OCI-LY1 (cell line): ENCODE results near the gene TTLL5.
A peak's percentile ranks its signal among the peaks of the same experiment; 100 is the strongest.

ENCODE experiments used
- H2AFZ ChIP-seq: fragments of 200-600 bp; sonication (generic), shearing (Covaris generic); 2 replicates; pipeline ENCODE4 v1.6.0; 2014; ENCODE audit warnings: antibody characterized with exemption, mild to moderate bottlenecking, low read length
- H3F3A ChIP-seq: fragments of 200-600 bp; sonication (generic), shearing (Covaris generic); 2 replicates; pipeline ENCODE4 v1.6.0; 2014; ENCODE audit warnings: mild to moderate bottlenecking, antibody characterized with exemption, low read length, moderate library complexity; ENCODE audit not compliant: insufficient read depth
- H3K27ac ChIP-seq: fragments of 200-600 bp; sonication (generic); 2 replicates; pipeline ENCODE4 v1.5.1; 2014; ENCODE audit warnings: low read length, mixed run types, mild to moderate bottlenecking, low read depth; ENCODE audit not compliant: poor library complexity, severe bottlenecking
- H3K27me3 ChIP-seq: fragments of 200-600 bp; sonication (generic); 2 replicates; pipeline ENCODE4 v1.6.0; 2014; ENCODE audit warnings: antibody characterized with exemption, mild to moderate bottlenecking, low read length, moderate library complexity; ENCODE audit not compliant: insufficient read depth
- H3K36me3 ChIP-seq: fragments of 200-600 bp; sonication (generic); 2 replicates; pipeline ENCODE4 v1.6.1; 2014; ENCODE audit warnings: mild to moderate bottlenecking, antibody characterized with exemption, low read length, moderate library complexity, mixed read lengths; ENCODE audit not compliant: insufficient read depth
- H3K4me1 ChIP-seq: fragments of 200-600 bp; sonication (generic); 2 replicates; pipeline ENCODE4 v1.5.1; 2014; ENCODE audit warnings: mild to moderate bottlenecking, low read length, moderate library complexity; ENCODE audit not compliant: insufficient read depth, severe bottlenecking
- H3K4me2 ChIP-seq: fragments of 200-600 bp; sonication (generic), shearing (Covaris generic); 2 replicates; pipeline ENCODE4 v1.6.1; 2014; ENCODE audit warnings: low read length
- H3K4me3 ChIP-seq: fragments of 200-600 bp; sonication (generic); 2 replicates; pipeline ENCODE4 v1.5.1; 2014; ENCODE audit warnings: low read length, low read depth, mild to moderate bottlenecking, mixed read lengths; ENCODE audit not compliant: poor library complexity, severe bottlenecking
- H3K79me2 ChIP-seq: fragments of 200-600 bp; shearing (Covaris generic); 2 replicates; pipeline ENCODE4 v1.6.1; 2016; ENCODE audit warnings: mixed run types, low read length, mixed read lengths; ENCODE audit not compliant: insufficient read depth
- H3K9ac ChIP-seq: fragments of 200-600 bp; sonication (generic), shearing (Covaris generic); 2 replicates; pipeline ENCODE4 v1.6.1; 2014; ENCODE audit warnings: mild to moderate bottlenecking, low read length, mixed read lengths
- H3K9me2 ChIP-seq: fragments of 200-600 bp; sonication (generic), shearing (Covaris generic); 2 replicates; pipeline ENCODE4 v1.6.1; 2014; ENCODE audit warnings: low read depth, mild to moderate bottlenecking, low read length, mixed read lengths
- H3K9me3 ChIP-seq: fragments of 200-600 bp; shearing (Covaris generic); 2 replicates; pipeline ENCODE4 v1.6.1; 2014; ENCODE audit warnings: low read length, mixed read lengths
- H4K20me1 ChIP-seq: fragments of 200-600 bp; sonication (generic), shearing (Covaris generic); 2 replicates; pipeline ENCODE4 v1.6.0; 2016; ENCODE audit warnings: mild to moderate bottlenecking, low read length; ENCODE audit not compliant: insufficient read depth
- EZH2 ChIP-seq: fragments of 200-600 bp; sonication (generic), shearing (Covaris generic); IDR thresholded peaks from 2 replicates; pipeline ENCODE4 v1.8.0; 2017; ENCODE audit warnings: borderline replicate concordance, mixed run types, mild to moderate bottlenecking, antibody characterized with exemption, low read length, moderate library complexity, mixed read lengths
- TF ChIP-seq, protein P1 (sequence below): fragments of 200-600 bp; sonication (generic), shearing (Covaris generic); IDR thresholded peaks from 2 replicates; pipeline ENCODE4 v1.5.1; 2017; ENCODE audit warnings: mild to moderate bottlenecking, antibody characterized with exemption, low read length, moderate library complexity, mixed read lengths

TTLL5 gene

DNA sequence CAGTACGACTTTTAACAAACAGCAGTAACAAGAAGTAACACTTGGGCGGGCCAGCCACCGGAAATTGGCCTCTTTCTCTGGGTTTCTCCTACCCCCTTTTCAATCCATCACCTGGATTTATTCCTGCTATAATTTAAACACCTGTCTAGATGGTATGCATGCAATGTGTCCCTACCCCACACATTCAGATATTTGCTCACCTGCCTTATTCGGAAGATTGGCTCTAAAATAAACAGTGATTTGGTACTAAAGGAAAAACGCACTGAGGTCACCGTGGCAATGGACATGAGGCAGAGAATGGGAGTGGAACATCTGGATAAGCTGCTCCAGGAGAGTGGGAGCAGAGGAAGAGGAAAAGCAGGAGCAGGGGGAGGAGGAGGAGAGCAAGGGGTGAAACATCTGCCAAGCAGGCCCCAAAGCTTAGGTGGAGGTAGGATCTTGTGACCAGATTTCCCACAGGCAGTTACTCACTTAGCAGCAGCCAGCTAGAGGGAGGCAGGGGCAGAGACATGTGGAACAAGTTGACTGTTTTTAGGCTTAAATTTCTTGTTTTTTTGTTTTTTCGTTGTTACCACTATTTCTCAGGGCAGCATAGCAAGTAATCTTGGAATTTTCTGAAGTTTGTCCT, 150.9 kb downstream of the TTLL5 start:
- no peak overlapping the region for H3K4me2 ChIP-seq
- no peak for TF ChIP-seq EZH2
- TF ChIP-seq, protein P1, sequence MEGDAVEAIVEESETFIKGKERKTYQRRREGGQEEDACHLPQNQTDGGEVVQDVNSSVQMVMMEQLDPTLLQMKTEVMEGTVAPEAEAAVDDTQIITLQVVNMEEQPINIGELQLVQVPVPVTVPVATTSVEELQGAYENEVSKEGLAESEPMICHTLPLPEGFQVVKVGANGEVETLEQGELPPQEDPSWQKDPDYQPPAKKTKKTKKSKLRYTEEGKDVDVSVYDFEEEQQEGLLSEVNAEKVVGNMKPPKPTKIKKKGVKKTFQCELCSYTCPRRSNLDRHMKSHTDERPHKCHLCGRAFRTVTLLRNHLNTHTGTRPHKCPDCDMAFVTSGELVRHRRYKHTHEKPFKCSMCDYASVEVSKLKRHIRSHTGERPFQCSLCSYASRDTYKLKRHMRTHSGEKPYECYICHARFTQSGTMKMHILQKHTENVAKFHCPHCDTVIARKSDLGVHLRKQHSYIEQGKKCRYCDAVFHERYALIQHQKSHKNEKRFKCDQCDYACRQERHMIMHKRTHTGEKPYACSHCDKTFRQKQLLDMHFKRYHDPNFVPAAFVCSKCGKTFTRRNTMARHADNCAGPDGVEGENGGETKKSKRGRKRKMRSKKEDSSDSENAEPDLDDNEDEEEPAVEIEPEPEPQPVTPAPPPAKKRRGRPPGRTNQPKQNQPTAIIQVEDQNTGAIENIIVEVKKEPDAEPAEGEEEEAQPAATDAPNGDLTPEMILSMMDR: no peak
- H3K27ac ChIP-seq: peak overlapping the region; percentile 2

DNA sequence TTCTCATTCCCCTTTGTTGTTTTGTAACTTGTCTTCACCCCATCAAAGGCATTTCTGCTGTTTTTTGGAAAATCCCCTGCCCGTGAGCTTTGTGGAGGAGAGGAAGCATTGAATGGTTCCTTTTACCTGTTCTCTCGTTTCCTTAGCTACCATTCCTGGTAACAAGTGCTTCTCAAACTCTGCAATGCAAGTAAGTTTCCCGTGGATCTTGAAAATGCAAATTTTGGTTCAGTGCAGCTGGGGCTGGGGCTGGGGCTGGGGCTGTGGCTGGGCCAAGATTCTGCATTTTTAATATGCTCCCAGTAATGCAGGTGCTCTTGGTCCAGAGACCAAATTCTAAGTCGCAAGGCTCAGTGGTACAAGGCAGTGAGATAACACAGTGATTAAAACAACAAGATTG, 151.6 kb downstream of the TTLL5 start:
- no peak overlapping the region for H3K4me3 ChIP-seq
- TF ChIP-seq, protein P1: no peak
- no peak for TF ChIP-seq EZH2
- H3K4me1 ChIP-seq: peaks cover 12% of the 10 kb centered on the region
- H3K9me2 ChIP-seq: no peaks in the 10 kb centered on the region
- no peak overlapping the region for H2AFZ ChIP-seq
- no peaks in the 10 kb centered on the region for H3K79me2 ChIP-seq
- peak overlapping the region; percentile 2 for H3K27ac ChIP-seq
- no peaks in the 10 kb centered on the region for H4K20me1 ChIP-seq
- H3K36me3 ChIP-seq: no peaks in the 10 kb centered on the region
- H3K4me2 ChIP-seq: peak overlapping the region; percentile 1; the same call in 1 of the 2 replicates
- no peaks in the 10 kb centered on the region for H3F3A ChIP-seq
- H3K9me3 ChIP-seq: no peaks in the 10 kb centered on the region
- H3K9ac ChIP-seq: no peak overlapping the region
- H3K27me3 ChIP-seq: no peaks in the 10 kb centered on the region

More for the DNA sequence above, 150.9 kb downstream of the TTLL5 start:
- no peaks in the 10 kb centered on the region for H4K20me1 ChIP-seq
- H3K4me3 ChIP-seq: no peak overlapping the region
- no peaks in the 10 kb centered on the region for H3K9me2 ChIP-seq
- no peaks in the 10 kb centered on the region for H3K27me3 ChIP-seq
- H3K4me1 ChIP-seq: peaks cover 12% of the 10 kb centered on the region
- H3F3A ChIP-seq: no peaks in the 10 kb centered on the region
- H3K79me2 ChIP-seq: no peaks in the 10 kb centered on the region
- H3K36me3 ChIP-seq: no peaks in the 10 kb centered on the region
- no peaks in the 10 kb centered on the region for H3K9me3 ChIP-seq
- no peak overlapping the region for H3K9ac ChIP-seq
- H2AFZ ChIP-seq: no peak overlapping the region

DNA sequence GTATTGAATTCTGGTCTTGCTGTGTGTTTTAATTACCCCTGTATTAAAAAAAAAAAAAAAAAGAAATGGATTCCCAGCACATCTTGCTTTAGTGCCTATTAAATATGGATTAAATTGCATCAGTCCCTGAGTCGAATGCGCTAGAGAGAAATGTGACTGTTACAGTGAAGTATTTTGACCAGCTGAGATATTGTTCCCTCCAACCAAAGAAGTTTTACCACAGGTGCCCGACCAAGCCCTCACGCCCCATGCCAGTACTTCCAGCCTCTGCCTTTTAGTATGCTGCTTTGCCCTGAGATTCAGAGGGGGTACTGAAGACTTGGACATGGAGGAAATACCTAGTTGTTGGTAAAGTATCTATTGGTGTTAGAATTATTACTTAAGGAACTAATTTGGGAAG, 159.7 kb downstream of the TTLL5 start:
- Histone ChIP-seq H3K4me3 (no peak overlapping the region), H3K4me1 (no peaks in the 10 kb centered on the region), H3K9me2 (no peaks in the 10 kb centered on the region), H2AFZ (no peak overlapping the region), H3K36me3 (no peaks in the 10 kb centered on the region), H3K4me2 (no peak overlapping the region), H4K20me1 (no peaks in the 10 kb centered on the region), H3K27ac (no peak overlapping the region), H3K9ac (no peak overlapping the region), H3K9me3 (no peaks in the 10 kb centered on the region), H3K27me3 (no peaks in the 10 kb centered on the region), H3F3A (no peaks in the 10 kb centered on the region), H3K79me2 (no peaks in the 10 kb centered on the region)
- TF ChIP-seq EZH2: no peak
- TF ChIP-seq, protein P1: no peak
